HL-60 (cell line): ENCODE measurements around the gene OR6S1.

Experiments used
- DNase-seq, 2 experiments: peaks; one replicate each; pipeline ENCODE4 v3.0.0-alpha.2; 2010 to 2020; ENCODE audit warnings: low read depth in 1 of 2, low spot score in 1 of 2
- H3K27ac ChIP-seq: fragments of 250-450 bp; sonication (Bioruptor Pico); replicated peaks from 2 replicates; pipeline ENCODE4 v1.5.1; 2020; ENCODE audit warnings: mild to moderate bottlenecking, moderate library complexity
- H3K27me3 ChIP-seq: fragments of 250-450 bp; sonication (Bioruptor Pico); 2 replicates; pipeline ENCODE4 v1.5.1; 2021; ENCODE audit warnings: mild to moderate bottlenecking, moderate library complexity; ENCODE audit not compliant: insufficient read depth, poor library complexity, severe bottlenecking
- H3K4me3 ChIP-seq: replicated peaks from 2 replicates; pipeline ENCODE4 v1.5.1; 2011; ENCODE audit warnings: mild to moderate bottlenecking, control low read depth, low read length; ENCODE audit not compliant: insufficient read depth
- CTCF ChIP-seq: IDR thresholded peaks from one replicate; pipeline ENCODE4 v1.5.1; 2011; ENCODE audit warnings: low read length, control low read depth, inconsistent platforms; ENCODE audit not compliant: insufficient read depth
- GABPA ChIP-seq: IDR thresholded peaks from 2 replicates; pipeline ENCODE4 v1.6.1; 2012; ENCODE audit warnings: low read depth
- POLR2AphosphoS5 ChIP-seq: IDR thresholded peaks from 2 replicates; pipeline ENCODE4 v1.6.1; 2012; ENCODE audit warnings: low read depth
- REST ChIP-seq: IDR thresholded peaks from 2 replicates; pipeline ENCODE4 v1.6.1; 2012; ENCODE audit warnings: low read depth; ENCODE audit not compliant: insufficient replicate concordance
- SPI1 ChIP-seq: IDR thresholded peaks from 2 replicates; pipeline ENCODE4 v1.6.1; 2012; ENCODE audit warnings: low read depth, mild to moderate bottlenecking, borderline replicate concordance

OR6S1 gene

DNA sequence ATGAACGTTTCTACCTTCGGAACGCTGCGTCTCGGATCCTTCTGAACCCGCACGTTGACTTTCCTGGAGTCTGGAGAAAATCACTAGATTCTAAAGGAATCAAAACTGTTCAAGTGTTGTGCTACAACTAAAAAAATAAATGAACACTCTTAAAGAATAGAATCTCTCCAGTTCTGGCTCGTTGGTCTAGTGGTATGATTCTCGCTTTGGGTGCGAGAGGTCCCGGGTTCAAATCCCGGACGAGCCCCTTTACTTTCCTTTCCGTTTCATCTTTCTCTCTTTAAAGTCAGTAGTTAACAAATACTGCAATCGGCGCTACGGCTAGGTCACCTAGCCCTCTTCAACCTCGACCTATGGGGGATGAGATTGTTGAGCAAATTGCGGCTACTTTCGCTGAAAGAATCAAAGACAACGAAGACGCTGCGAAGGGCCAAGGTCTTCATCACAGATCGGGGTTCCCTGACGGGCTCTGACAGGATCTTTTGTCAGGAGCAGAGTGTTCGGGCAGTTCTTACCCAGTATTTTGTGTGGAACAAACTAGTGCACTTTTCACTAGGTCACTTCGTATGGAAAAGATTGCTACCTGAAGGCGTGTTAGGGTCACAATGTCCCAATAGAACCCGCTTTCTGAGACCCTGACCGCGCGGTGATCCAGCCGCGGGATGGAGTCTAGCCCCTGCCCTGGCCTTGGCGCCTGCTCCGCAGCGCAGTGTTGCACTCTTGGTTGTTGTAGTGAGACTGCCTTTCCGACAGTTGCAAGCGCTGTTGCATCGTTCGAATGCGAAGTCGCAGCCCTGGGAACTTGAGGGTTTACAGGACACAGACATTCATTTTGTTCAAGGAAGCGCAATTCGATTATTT, 8.4 kb downstream of the OR6S1 start:
- no peaks in the 10 kb centered on the region for H3K27me3 ChIP-seq
- peak overlapping the region; percentile 59 for H3K4me3 ChIP-seq
- H3K27ac ChIP-seq, result no peak overlapping the region
- no peak for TF ChIP-seq CTCF
- no peak for TF ChIP-seq GABPA
- no peak for TF ChIP-seq POLR2AphosphoS5
- TF ChIP-seq REST, result no peak
- no peak for TF ChIP-seq SPI1
- DNase-seq, result peak in 1 of 2 experiments; percentile 73

- DNase-seq, result peak in 1 of 2 experiments; percentile 23
- no peaks in the 10 kb centered on the region for H3K27me3 ChIP-seq
- H3K4me3 ChIP-seq, result peak overlapping the region; percentile 59
- no peak for TF ChIP-seq CTCF
- no peak for TF ChIP-seq POLR2AphosphoS5
- no peak for TF ChIP-seq REST
- no peak for TF ChIP-seq SPI1
- TF ChIP-seq GABPA, result no peak
- H3K27ac ChIP-seq, result no peak overlapping the region
Observed at GRCh38 chr14:20632448-20632830, 9.1 kb downstream of the OR6S1 start.

DNA sequence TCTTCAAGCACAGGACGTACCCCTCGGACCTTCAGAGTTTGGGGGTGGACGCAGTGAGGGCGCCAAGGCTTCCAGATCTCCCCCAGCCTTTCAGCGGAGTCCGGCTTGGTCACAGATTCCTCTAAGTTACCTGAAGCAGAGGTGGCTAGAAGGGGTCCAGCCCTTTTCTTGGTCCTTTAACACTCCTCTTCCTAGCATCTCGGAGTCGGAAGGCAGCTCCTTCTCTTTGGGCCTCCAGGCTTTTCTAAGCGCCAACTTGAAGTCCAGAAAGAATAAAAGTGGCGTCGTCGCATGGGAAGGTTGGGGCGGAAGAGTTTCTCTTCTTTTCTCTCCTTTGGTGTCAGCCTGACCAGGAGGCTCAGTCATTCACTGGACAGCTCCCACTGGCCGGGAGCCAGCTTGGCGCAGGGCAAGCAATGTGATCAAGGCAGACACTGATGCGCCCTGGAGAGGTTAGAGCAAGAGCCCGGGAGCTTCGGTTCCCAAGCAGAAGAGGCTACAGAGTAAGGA, 9.6 kb downstream of the OR6S1 start:
- no peak overlapping the region for H3K27ac ChIP-seq
- H3K27me3 ChIP-seq, result no peaks in the 10 kb centered on the region
- TF ChIP-seq GABPA, result no peak
- TF ChIP-seq REST, result peak; percentile 86
- no peak for TF ChIP-seq SPI1
- no peak for TF ChIP-seq POLR2AphosphoS5
- DNase-seq, result peak in 1 of 2 experiments; percentile 45
- H3K4me3 ChIP-seq, result peak overlapping the region; percentile 59
